Liver (tissue), 9 donors: ENCODE measurements around the gene RPGRIP1L. TPM values are rescaled to one million over a fixed set of nuclear protein-coding genes. Genes with fewer than 3 reads are reported as not detected.

Experiments used
- DNase-seq: peaks from one replicate; pipeline ENCODE4 v3.0.0-alpha.2; 2017; ENCODE audit warnings: low spot score
- H3K27ac ChIP-seq, 2 donors: one replicate each; pipeline ENCODE4 v1.7.0; 2013; ENCODE audit warnings: inconsistent platforms in 2 of 2, low read length in 2 of 2, control low read depth in 1 of 2, low read depth in 1 of 2, mild to moderate bottlenecking in 1 of 2
- H3K27me3 ChIP-seq, 4 donors: one replicate each; pipeline versions ENCODE4 v1.6.1 to v1.7.0; 2013; ENCODE audit warnings: low read length in 3 of 4, inconsistent platforms in 1 of 4, mild to moderate bottlenecking in 1 of 4, moderate library complexity in 1 of 4; ENCODE audit not compliant: control insufficient read depth in 4 of 4, insufficient read depth in 4 of 4
- H3K36me3 ChIP-seq, 4 donors: one replicate each; pipeline versions ENCODE4 v1.6.1 to v1.7.0; 2013; ENCODE audit warnings: low read length in 3 of 4, mild to moderate bottlenecking in 3 of 4, low read depth in 1 of 4, moderate library complexity in 1 of 4; ENCODE audit not compliant: control insufficient read depth in 4 of 4, insufficient read depth in 3 of 4
- H3K4me1 ChIP-seq, 4 donors: one replicate each; pipeline versions ENCODE4 v1.6.1 to v1.7.0; 2013; ENCODE audit warnings: low read length in 3 of 4, mild to moderate bottlenecking in 3 of 4, moderate library complexity in 1 of 4; ENCODE audit not compliant: control insufficient read depth in 4 of 4, insufficient read depth in 4 of 4
- H3K4me3 ChIP-seq, 3 donors: one replicate each; pipeline versions ENCODE4 v1.6.1 to v1.7.0; 2013; ENCODE audit warnings: low read length in 3 of 3, control low read depth in 1 of 3, low read depth in 1 of 3, mild to moderate bottlenecking in 1 of 3
- H3K9ac ChIP-seq, 2 donors: one replicate each; pipeline ENCODE4 v1.7.0; 2013; ENCODE audit warnings: low read length in 2 of 2, mild to moderate bottlenecking in 2 of 2, moderate library complexity in 2 of 2, control low read depth in 1 of 2, low read depth in 1 of 2
- H3K9me3 ChIP-seq, 4 donors: one replicate each; pipeline versions ENCODE4 v1.6.1 to v1.7.0; 2013; ENCODE audit warnings: low read length in 3 of 4; ENCODE audit not compliant: control insufficient read depth in 4 of 4
- ATF3 ChIP-seq: IDR thresholded peaks from 2 replicates; pipeline ENCODE4 v1.6.1; 2016; ENCODE audit warnings: antibody characterized with exemption
- CTCF ChIP-seq: fragments of 150-350 bp; IDR thresholded peaks from 2 replicates; pipeline ENCODE4 v1.5.1; 2017; ENCODE audit warnings: improper control_type of control experiment, low read depth, low read length; ENCODE audit not compliant: missing input control
- EGR1 ChIP-seq, 2 donors: IDR thresholded peaks; 2 replicates each; pipeline ENCODE4 v1.6.1; 2016 to 2018; ENCODE audit warnings: antibody characterized with exemption in 2 of 2, low read depth in 2 of 2
- FOXA1 ChIP-seq: IDR thresholded peaks from 2 replicates; pipeline ENCODE4 v1.6.1; 2016; ENCODE audit warnings: antibody characterized with exemption
- GABPA ChIP-seq, 2 donors: IDR thresholded peaks in 1 of 2; conservative IDR thresholded peaks in 1 of 2; 2 replicates each; pipeline ENCODE4 v1.6.1; 2016; ENCODE audit warnings: antibody characterized with exemption in 2 of 2, mild to moderate bottlenecking in 1 of 2, moderate library complexity in 1 of 2
- HNF4A ChIP-seq, 2 donors: conservative IDR thresholded peaks; 2 replicates each; pipeline ENCODE4 v1.6.1; 2016; ENCODE audit warnings: antibody characterized with exemption in 2 of 2, mild to moderate bottlenecking in 2 of 2
- HNF4G ChIP-seq: IDR thresholded peaks from 2 replicates; pipeline ENCODE4 v1.6.1; 2016; ENCODE audit warnings: antibody characterized with exemption
- MAX ChIP-seq: IDR thresholded peaks from 2 replicates; pipeline ENCODE4 v1.6.1; 2016; ENCODE audit warnings: antibody characterized with exemption
- NR2F2 ChIP-seq: IDR thresholded peaks from 2 replicates; pipeline ENCODE4 v1.6.1; 2016; ENCODE audit warnings: antibody characterized with exemption
- RAD21 ChIP-seq, 2 donors: IDR thresholded peaks; 2 replicates each; pipeline ENCODE4 v1.6.1; 2016; ENCODE audit warnings: antibody characterized with exemption in 2 of 2, mild to moderate bottlenecking in 2 of 2
- REST ChIP-seq: IDR thresholded peaks from 2 replicates; pipeline ENCODE4 v1.6.1; 2016; ENCODE audit warnings: antibody characterized with exemption, mild to moderate bottlenecking
- RXRA ChIP-seq, 2 donors: IDR thresholded peaks; 2 replicates each; pipeline ENCODE4 v1.6.1; 2017 to 2018; ENCODE audit warnings: antibody characterized with exemption in 2 of 2, mild to moderate bottlenecking in 1 of 2
- SP1 ChIP-seq: IDR thresholded peaks from 2 replicates; pipeline ENCODE4 v1.6.1; 2018; ENCODE audit warnings: antibody characterized with exemption, mild to moderate bottlenecking
- YY1 ChIP-seq: IDR thresholded peaks from 2 replicates; pipeline ENCODE4 v1.6.1; 2016; ENCODE audit warnings: antibody characterized with exemption, mild to moderate bottlenecking
- ZBTB33 ChIP-seq: IDR thresholded peaks from 2 replicates; pipeline ENCODE4 v1.6.1; 2016; ENCODE audit warnings: antibody characterized with exemption
- WGBS: extraction: QIAGEN DNeasy Blood & Tissue Kit; methylation state at CpG from one replicate; pipeline ENCODE4 v1.1.7; 2013; 5-methylcytosine and 5-hydroxymethylcytosine counted together
- polyA plus RNA-seq, 2 donors: library from polyadenylated mRNA; stranded (reverse) in 1 of 2; unstranded in 1 of 2; fragments of 200-250 nt in 1 of 2; fragments of >200 nt in 1 of 2; fragmentation: Nextera tagmentation in 1 of 2; extraction: Ambion mirVana in 1 of 2; gene quantifications; one replicate each; pipeline versions ENCODE4 v1.2.1 to v1.2.3, GENCODE V29; 2013 to 2015
- total RNA-seq, 2 donors: library from RNA; depleted of rRNA; stranded (reverse); fragments of >200 nt; gene quantifications; one replicate each; pipeline ENCODE4 v1.2.3, GENCODE V29; 2014
- donor health status: healthy.
- donor health status: healthy.
- donor health status: healthy.
- donor health status: healthy.
- donor health status: healthy.

Gene RPGRIP1L
- total and polyA plus RNA-seq, 4 donors, result 0.46 to 1.4 (median 0.89) TPM

- no peaks in the 10 kb centered on the region for H3K9me3 ChIP-seq
- H3K4me1 ChIP-seq, result no peaks in the 10 kb centered on the region
- no peaks in the 10 kb centered on the region for H3K36me3 ChIP-seq
- H3K9ac ChIP-seq, result no peak overlapping the region
- no peak overlapping the region for H3K27ac ChIP-seq
- H3K27me3 ChIP-seq, result no peaks in the 10 kb centered on the region
- TF ChIP-seq YY1 (no peak), ATF3 (no peak), REST (no peak), MAX (no peak), NR2F2 (no peak), GABPA (IDR thresholded peaks at IDR 0.05 in 1 of 2, conservative IDR thresholded peaks at IDR 0.05 in 1 of 2) (no peak), RXRA (IDR thresholded peaks at IDR 0.05) (no peak), CTCF (no peak), RAD21 (IDR thresholded peaks at IDR 0.05) (no peak), FOXA1 (no peak)
- WGBS, result 50% methylated on average over 3 of the region's 3 CpGs
- DNase-seq, result no peak
- H3K4me3 ChIP-seq, result no peak overlapping the region
These were observed 37.4 kb upstream of the RPGRIP1L start for GRCh38 chr16:53740933-53741531.

- DNase-seq, result no peak
- Histone ChIP-seq H3K36me3 (no peaks in the 10 kb centered on the region), H3K27ac (no peak overlapping the region), H3K9me3 (no peaks in the 10 kb centered on the region), H3K4me1 (no peaks in the 10 kb centered on the region), H3K9ac (no peak overlapping the region), H3K4me3 (no peak overlapping the region), H3K27me3 (no peaks in the 10 kb centered on the region)
- TF ChIP-seq RXRA (IDR thresholded peaks at IDR 0.05) (no peak), GABPA (IDR thresholded peaks at IDR 0.05 in 1 of 2, conservative IDR thresholded peaks at IDR 0.05 in 1 of 2) (no peak), MAX (no peak), ZBTB33 (no peak), EGR1 (IDR thresholded peaks at IDR 0.05; ENCODE audit: low read depth in 2 of 2) (no peak), RAD21 (IDR thresholded peaks at IDR 0.05) (no peak), FOXA1 (no peak), HNF4G (no peak), NR2F2 (no peak), HNF4A (conservative IDR thresholded peaks at IDR 0.05) (no peak), SP1 (no peak)
These were observed 36.8 kb upstream of the RPGRIP1L start for GRCh38 chr16:53740476-53740875.
